H1 (cell line): ENCODE data around the gene C1orf174. TPM values are rescaled to one million over a fixed set of nuclear protein-coding genes. Genes with fewer than 3 reads are reported as not detected.

Experiments
- CTCF ChIA-PET: fragments of 300-600 bp; sonication (Branson Sonifier 250); formaldehyde crosslinking; loops from one replicate; lab custom pipeline; 2021; ENCODE audit not compliant: partially characterized antibody; lab: Charles Lee
- POLR2A ChIA-PET: fragments of 300-600 bp; sonication (Branson Sonifier 250); formaldehyde crosslinking; loops from one replicate; lab custom pipeline; 2021; ENCODE audit warnings: inconsistent platforms; ENCODE audit not compliant: partially characterized antibody; lab: Charles Lee
- DNase-seq, 2 experiments: peaks; one replicate each; pipeline versions ENCODE4 v3.0.0 to v3.0.0-alpha.2; 2010 to 2022; ENCODE audit warnings: low spot score in 2 of 2, low read depth in 1 of 2, mixed read lengths in 1 of 2
- FAIRE-seq: peaks from 2 replicates; lab custom pipeline; 2011; peaks lifted over from hg19 to GRCh38; lab: Jason Lieb, UNC
- H2AFZ ChIP-seq: 2 replicates; pipeline ENCODE4 v1.8.1; 2012; ENCODE audit warnings: low read length, inconsistent platforms
- H2AK5ac ChIP-seq: 2 replicates; pipeline ENCODE4 v1.6.1; 2013; ENCODE audit warnings: low read depth, low read length
- H2BK120ac ChIP-seq: replicated peaks from 2 replicates; pipeline ENCODE3; 2013; ENCODE audit warnings: low read depth, low read length, inconsistent platforms
- H2BK12ac ChIP-seq: 2 replicates; pipeline ENCODE4 v1.6.1; 2013; ENCODE audit warnings: low read depth, low read length
- H2BK15ac ChIP-seq: 2 replicates; pipeline ENCODE4 v1.6.1; 2013; ENCODE audit warnings: low read length
- H2BK20ac ChIP-seq: 2 replicates; pipeline ENCODE4 v1.6.1; 2013; ENCODE audit warnings: low read length
- H2BK5ac ChIP-seq: 2 replicates; pipeline ENCODE4 v1.6.1; 2013; ENCODE audit warnings: low read depth, low read length
- H3K14ac ChIP-seq: 2 replicates; pipeline ENCODE4 v1.6.1; 2013; ENCODE audit warnings: inconsistent platforms; ENCODE audit not compliant: insufficient read length
- H3K18ac ChIP-seq: 2 replicates; pipeline ENCODE4 v1.6.1; 2013; ENCODE audit warnings: low read length; ENCODE audit errors: extremely low read depth
- H3K23ac ChIP-seq: 2 replicates; pipeline ENCODE4 v1.6.1; 2013; ENCODE audit warnings: inconsistent platforms; ENCODE audit not compliant: insufficient read length
- H3K23me2 ChIP-seq: 2 replicates; pipeline ENCODE4 v1.6.1; 2013; ENCODE audit warnings: low read depth, low read length
- H3K27ac ChIP-seq: 2 replicates; pipeline ENCODE4 v1.6.1; 2011; ENCODE audit warnings: low read depth, low read length, inconsistent platforms
- H3K27me3 ChIP-seq, 4 experiments: replicated peaks in 1 of 4; 1 replicate in 1 of 4; 2 replicates in 3 of 4; pipeline versions ENCODE4 v1.6.1 to v1.8.1; 2011 to 2013; ENCODE audit warnings: low read length in 3 of 4, mild to moderate bottlenecking in 3 of 4, inconsistent platforms in 2 of 4, mixed read lengths in 2 of 4, moderate library complexity in 1 of 4; ENCODE audit not compliant: control insufficient read depth in 3 of 4, insufficient read depth in 3 of 4; ENCODE audit errors: extremely low read depth in 1 of 4
- H3K36me3 ChIP-seq, 4 experiments: 2 replicates each; pipeline versions ENCODE4 v1.6.1 to v1.8.1; 2011 to 2013; ENCODE audit warnings: mild to moderate bottlenecking in 4 of 4, low read length in 3 of 4, moderate library complexity in 2 of 4, control low read depth in 1 of 4, inconsistent platforms in 1 of 4; ENCODE audit not compliant: insufficient read depth in 4 of 4, control insufficient read depth in 2 of 4
- H3K4ac ChIP-seq: replicated peaks from 2 replicates; pipeline ENCODE3; 2013; ENCODE audit warnings: low read length, low read depth, mixed read lengths, inconsistent platforms; ENCODE audit not compliant: insufficient read length
- H3K4me1 ChIP-seq, 4 experiments: replicated peaks in 1 of 4; 1 replicate in 1 of 4; 2 replicates in 3 of 4; pipeline versions ENCODE4 v1.6.1 to v1.8.1; 2011 to 2013; ENCODE audit warnings: low read length in 3 of 4, inconsistent platforms in 2 of 4, mixed read lengths in 1 of 4; ENCODE audit not compliant: insufficient read depth in 4 of 4, control insufficient read depth in 3 of 4
- H3K4me2 ChIP-seq, 2 experiments: 2 replicates each; pipeline versions ENCODE4 v1.6.1 to v1.8.1; 2011 to 2013; ENCODE audit warnings: low read depth in 2 of 2, low read length in 2 of 2, control low read depth in 1 of 2, inconsistent platforms in 1 of 2, mild to moderate bottlenecking in 1 of 2; ENCODE audit not compliant: insufficient read depth in 1 of 2
- H3K4me3 ChIP-seq, 4 experiments: fragments of 200-600, 300-600 bp in 1 of 4; sonication (generic), shearing (Covaris generic), sonication (Bioruptor Twin) in 1 of 4; 2 replicates each; pipeline versions ENCODE4 v1.5.1 to v1.8.1; 2011 to 2016; ENCODE audit warnings: low read length in 4 of 4, low read depth in 3 of 4, control low read depth in 2 of 4, inconsistent platforms in 2 of 4, mild to moderate bottlenecking in 2 of 4, mixed read lengths in 1 of 4, moderate library complexity in 1 of 4; ENCODE audit not compliant: insufficient read depth in 2 of 4; ENCODE audit errors: extremely low read depth in 1 of 4
- H3K56ac ChIP-seq: replicated peaks from 2 replicates; pipeline ENCODE3; 2013; ENCODE audit warnings: low read depth, mild to moderate bottlenecking, mixed read lengths, low read length, inconsistent platforms; ENCODE audit not compliant: insufficient read length
- H3K79me1 ChIP-seq: 2 replicates; pipeline ENCODE4 v1.6.1; 2013; ENCODE audit warnings: low read depth, low read length, control low read depth
- H3K79me2 ChIP-seq, 2 experiments: 2 replicates each; pipeline versions ENCODE4 v1.6.1 to v1.8.1; 2012 to 2013; ENCODE audit warnings: low read length in 2 of 2, mild to moderate bottlenecking in 2 of 2, inconsistent platforms in 1 of 2; ENCODE audit not compliant: insufficient read depth in 2 of 2, control insufficient read depth in 1 of 2
- H3K9ac ChIP-seq, 4 experiments: replicated peaks in 1 of 4; 1 replicate in 1 of 4; 2 replicates in 3 of 4; pipeline versions ENCODE4 v1.6.1 to v1.8.1; 2011 to 2013; ENCODE audit warnings: low read depth in 3 of 4, low read length in 3 of 4, control low read depth in 2 of 4, mild to moderate bottlenecking in 2 of 4, moderate library complexity in 2 of 4, inconsistent platforms in 1 of 4; ENCODE audit errors: extremely low read depth in 1 of 4
- H3K9me3 ChIP-seq, 2 experiments: 2 replicates each; pipeline versions ENCODE4 v1.6.1 to v1.8.1; 2012 to 2013; ENCODE audit warnings: mild to moderate bottlenecking in 2 of 2, moderate library complexity in 2 of 2, control low read depth in 1 of 2, inconsistent platforms in 1 of 2, low read depth in 1 of 2, low read length in 1 of 2, mixed read lengths in 1 of 2; ENCODE audit not compliant: insufficient read depth in 2 of 2
- H4K20me1 ChIP-seq, 2 experiments: replicated peaks in 1 of 2; 2 replicates each; pipeline versions ENCODE3 to v1.8.1; 2011 to 2013; ENCODE audit warnings: inconsistent platforms in 2 of 2, low read length in 2 of 2, mild to moderate bottlenecking in 1 of 2; ENCODE audit not compliant: insufficient read depth in 2 of 2, control insufficient read depth in 1 of 2
- H4K5ac ChIP-seq: 2 replicates; pipeline ENCODE4 v1.6.1; 2013; ENCODE audit warnings: low read length, low read depth, mixed read lengths, inconsistent platforms; ENCODE audit not compliant: insufficient read length
- H4K8ac ChIP-seq: 2 replicates; pipeline ENCODE4 v1.8.0; 2013; ENCODE audit warnings: mild to moderate bottlenecking, moderate library complexity, low read length, inconsistent platforms; ENCODE audit not compliant: insufficient read depth; ENCODE audit errors: extremely low read depth
- H4K91ac ChIP-seq: replicated peaks from 2 replicates; pipeline ENCODE3; 2013; ENCODE audit warnings: low read length, mixed read lengths, inconsistent platforms; ENCODE audit not compliant: insufficient read length
- FOSL1 ChIP-seq: IDR thresholded peaks from 2 replicates; pipeline ENCODE4 v1.6.1; 2011; ENCODE audit warnings: mild to moderate bottlenecking, low read depth, low read length, moderate library complexity; ENCODE audit not compliant: insufficient read depth
- JUND ChIP-seq: IDR thresholded peaks from 2 replicates; pipeline ENCODE4 v1.6.1; 2011; ENCODE audit warnings: mild to moderate bottlenecking, improper control_type of control experiment, low read length
- KDM5A ChIP-seq: fragments of 200-600 bp; IDR thresholded peaks from 2 replicates; pipeline ENCODE4 v1.7.1; 2012; ENCODE audit warnings: mild to moderate bottlenecking, low read length, inconsistent platforms, mixed read lengths
- NANOG ChIP-seq: IDR thresholded peaks from 2 replicates; pipeline ENCODE4 v1.6.1; 2011; ENCODE audit warnings: low read length, low read depth, mild to moderate bottlenecking, inconsistent platforms; ENCODE audit not compliant: insufficient read depth, poor library complexity, severe bottlenecking
- PHF8 ChIP-seq: fragments of 200-600 bp; sonication (generic); conservative IDR thresholded peaks from 2 replicates; pipeline ENCODE4 v1.7.1; 2012; ENCODE audit warnings: low read depth, mild to moderate bottlenecking, inconsistent platforms, low read length, moderate library complexity
- POLR2A ChIP-seq, 2 experiments: IDR thresholded peaks; 1 replicate in 1 of 2; 2 replicates in 1 of 2; pipeline ENCODE4 v1.6.1; 2011; ENCODE audit warnings: low read depth in 2 of 2, low read length in 2 of 2, mild to moderate bottlenecking in 2 of 2; ENCODE audit errors: control extremely low read depth in 1 of 2
- POLR2AphosphoS5 ChIP-seq: IDR thresholded peaks from 2 replicates; pipeline ENCODE4 v1.6.1; 2011; ENCODE audit warnings: low read depth, low read length
- POU5F1 ChIP-seq: IDR thresholded peaks from 2 replicates; pipeline ENCODE4 v1.6.1; 2011; ENCODE audit warnings: low read depth, mild to moderate bottlenecking, low read length, moderate library complexity
- RFX5 ChIP-seq: IDR thresholded peaks from 2 replicates; pipeline ENCODE4 v1.6.1; 2011; ENCODE audit warnings: low read depth, low read length, improper control_type of control experiment, borderline replicate concordance
- TAF7 ChIP-seq: optimal IDR thresholded peaks from 2 replicates; pipeline ENCODE3; 2011; ENCODE audit warnings: low read depth, mild to moderate bottlenecking, inconsistent platforms, low read length, moderate library complexity, borderline replicate concordance
- TEAD4 ChIP-seq: IDR thresholded peaks from 2 replicates; pipeline ENCODE4 v1.6.1; 2012; ENCODE audit warnings: low read depth, low read length, inconsistent platforms, mixed read lengths
- USF2 ChIP-seq: IDR thresholded peaks from 2 replicates; pipeline ENCODE4 v1.6.1; 2011; ENCODE audit warnings: low read length, improper control_type of control experiment
- YY1 ChIP-seq: IDR thresholded peaks from 2 replicates; pipeline ENCODE4 v1.6.1; 2011; ENCODE audit warnings: low read depth, mild to moderate bottlenecking, low read length
- WGBS, 2 experiments: shearing (Covaris generic) in 1 of 2; methylation state at CpG; one replicate each; pipeline versions ENCODE4 v1.1.6 to v1.1.7; 2013 to 2015; ENCODE audit warnings: low lambda C conversion rate in 2 of 2, mixed read lengths in 2 of 2, inconsistent platforms in 1 of 2, low coverage in 1 of 2, missing lambda C conversion rate in 1 of 2; ENCODE audit not compliant: insufficient replicate concordance in 2 of 2, insufficient coverage in 1 of 2, insufficient read length in 1 of 2; ENCODE audit errors: extremely low coverage in 1 of 2, missing lambda C conversion rate in 1 of 2; 5-methylcytosine and 5-hydroxymethylcytosine counted together
- polyA plus RNA-seq, 7 experiments: library from polyadenylated mRNA; depleted of rRNA in 3 of 7; stranded (reverse) in 5 of 7; unstranded in 2 of 7; fragments of >200 nt in 5 of 7; fragments of 200-250 nt in 2 of 7; gene quantifications; 1 replicate in 5 of 7; 2 replicates in 1 of 7; 4 replicates in 1 of 7; pipeline versions ENCODE4 v1.2.1 to v1.2.3, GENCODE V29; 2011 to 2013; ENCODE audit warnings: missing spikeins in 2 of 7, mixed read lengths in 2 of 7
- total RNA-seq: library from RNA; stranded (reverse); fragmentation: NEBNext Ultra II Directional; extraction: Animal tissue kit (Norgen Biotek cat#: 25700); gene quantifications from 2 replicates; pipeline ENCODE4 v1.2.1, GENCODE V29; 2021

C1orf174 gene
- total and polyA plus RNA-seq, 2 of the 8 experiments (the other 6 are each of a cell fraction or from before 2014, with no cell fraction given), result 28.4 to 32.4 TPM

- Histone ChIP-seq H3K18ac (no peak overlapping the region), H2AK5ac (no peak overlapping the region), H3K23ac (no peak overlapping the region), H3K9me3 (no peaks in the 10 kb centered on the region), H2BK12ac (0 out of 2 replicates have a peak overlapping the region, but pooled peaks have one; percentile 10), H4K5ac (no peak overlapping the region), H4K20me1 (no peaks in the 10 kb centered on the region), H3K56ac (no peak overlapping the region), H3K79me1 (no peaks in the 10 kb centered on the region; the same call in 1 of the 2 replicates), H2BK120ac (no peak overlapping the region), H3K27ac (no peak overlapping the region), H2BK5ac (no peak overlapping the region), H3K79me2 (no peaks in the 10 kb centered on the region), H4K8ac (peak overlapping the region; percentile 31), H2BK15ac (no peak overlapping the region), H3K4me3 (no peak overlapping the region), H3K4me2 (no peak overlapping the region), H3K27me3 (no peaks in the 10 kb centered on the region; a peak in 1 of 7 replicates), H2AFZ (no peak overlapping the region), H3K23me2 (no peaks in the 10 kb centered on the region; the same call in 1 of the 2 replicates), H2BK20ac (no peak overlapping the region), H3K14ac (no peak overlapping the region), H3K9ac (no peak overlapping the region), H3K36me3 (no peaks in the 10 kb centered on the region), H4K91ac (peak overlapping the region; percentile 52), H3K4ac (no peak overlapping the region), H3K4me1 (peaks cover 0 to 8% (median 4%) of the 10 kb centered on the region in 4 experiments; a peak in 3 of 7 replicates)
- CTCF ChIA-PET, result no interaction called here
- WGBS, 2 experiments, result 90% methylated on average over 29 of the region's 30 CpGs; no CpG with 5 or more reads in 1 of the 2 experiments
- DNase-seq (no peak), FAIRE-seq (no peak)
- POLR2A ChIA-PET, result no interaction called here
- TF ChIP-seq POU5F1, result no peak
- no peak for TF ChIP-seq POLR2AphosphoS5
- no peak for TF ChIP-seq POLR2A (IDR thresholded peaks at IDR 0.05; ENCODE audit: control extremely low read depth in 1 of 2, low read depth in 2 of 2, low read length in 2 of 2)
- no peak for TF ChIP-seq KDM5A
- TF ChIP-seq USF2, result no peak
- TF ChIP-seq PHF8, result no peak
- no peak for TF ChIP-seq RFX5
- TF ChIP-seq YY1, result no peak
- TF ChIP-seq TAF7, result no peak
- TF ChIP-seq JUND, result no peak
- TF ChIP-seq FOSL1, result no peak
- TF ChIP-seq TEAD4, result no peak
- TF ChIP-seq NANOG, result no peak
These were observed 10.1 kb upstream of the C1orf174 start for GRCh38 chr1:3910049-3910731.
